Activated naive CD4-positive, alpha-beta T cell treated with anti-CD3 and anti-CD28 coated beads, Interleukin-2, amount 10 ng/mL, durations not matched to agents 7 days and 5 days (primary cell): ENCODE measurements around the gene CCSER1.

Experiments
- CTCF ChIA-PET: fragments of 350-600 bp; sonication (Branson Sonifier 250); formaldehyde crosslinking; loops from one replicate; lab custom pipeline; 2021; ENCODE audit warnings: antibody characterized with exemption; lab: Charles Lee
- DNase-seq: peaks from one replicate; pipeline ENCODE4 v3.0.0-alpha.2; 2020
- H3K27ac Mint-ChIP-seq: one replicate; pipeline ENCODE4 v1.8.0; 2021; ENCODE audit warnings: mild to moderate bottlenecking, moderate library complexity, mixed read lengths
- H3K27me3 Mint-ChIP-seq: one replicate; pipeline ENCODE4 v1.8.0; 2021; ENCODE audit warnings: mild to moderate bottlenecking, mixed read lengths
- H3K36me3 Mint-ChIP-seq: one replicate; pipeline ENCODE4 v1.8.0; 2021; ENCODE audit warnings: mixed read lengths
- H3K4me1 Mint-ChIP-seq: one replicate; pipeline ENCODE4 v1.8.0; 2021; ENCODE audit warnings: mixed read lengths
- H3K4me3 Mint-ChIP-seq: one replicate; pipeline ENCODE4 v1.8.0; 2021; ENCODE audit warnings: mild to moderate bottlenecking, moderate library complexity, mixed read lengths
- H3K9me3 Mint-ChIP-seq: one replicate; pipeline ENCODE4 v1.8.0; 2021; ENCODE audit warnings: mixed read lengths

CCSER1 gene

DNA sequence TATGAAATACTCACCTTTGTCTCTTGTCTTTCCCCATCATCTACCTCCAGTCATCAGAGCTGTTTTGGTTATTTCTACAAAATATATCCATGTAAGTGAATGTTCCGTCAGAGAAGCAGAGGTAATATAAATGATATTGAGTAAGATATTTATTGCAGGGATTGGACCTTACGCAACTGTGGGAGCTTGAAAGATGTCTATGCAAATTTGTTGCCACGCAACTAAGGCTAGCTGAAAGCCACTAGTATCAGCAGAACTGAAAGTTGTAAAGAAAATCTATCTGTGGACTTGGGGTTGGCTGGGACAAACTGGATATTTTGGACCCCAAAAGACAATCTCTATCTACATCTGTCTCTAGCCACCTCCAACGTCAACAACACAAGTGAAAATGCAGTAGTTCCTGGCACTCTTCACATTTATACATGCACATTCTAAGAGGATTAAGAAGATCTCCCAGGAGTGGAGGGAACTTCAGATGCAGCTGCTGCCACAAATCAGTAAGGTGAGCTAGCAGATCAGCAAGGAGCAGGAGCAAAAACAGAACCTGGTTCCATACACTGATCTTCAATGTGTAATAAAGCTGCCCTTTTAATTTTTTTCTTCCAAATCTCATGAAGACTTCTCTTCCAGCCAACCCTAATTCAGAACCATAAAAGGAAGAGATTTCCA lies 8.5 kb upstream of the CCSER1 start:
- Mint-ChIP-seq H3K4me1 (no peaks in the 10 kb centered on the region), H3K27me3 (peaks cover 4% of the 10 kb centered on the region), H3K9me3 (no peaks in the 10 kb centered on the region), H3K4me3 (no peak overlapping the region), H3K27ac (no peak overlapping the region), H3K36me3 (no peaks in the 10 kb centered on the region)
- CTCF ChIA-PET, result no interaction called here
- no peak for DNase-seq

GRCh38 chr4:90120037-90120436 lies 7.2 kb upstream of the CCSER1 start:
- Mint-ChIP-seq H3K27ac (no peak overlapping the region), H3K4me1 (no peaks in the 10 kb centered on the region), H3K9me3 (no peaks in the 10 kb centered on the region), H3K36me3 (no peaks in the 10 kb centered on the region), H3K4me3 (no peak overlapping the region), H3K27me3 (peaks cover 7% of the 10 kb centered on the region)
- DNase-seq, result no peak
- CTCF ChIA-PET, result no interaction called here

- no peak overlapping the region for H3K27ac Mint-ChIP-seq
- H3K27me3 Mint-ChIP-seq, result peaks cover 10% of the 10 kb centered on the region
- CTCF ChIA-PET, result no interaction called here
- no peaks in the 10 kb centered on the region for H3K9me3 Mint-ChIP-seq
- no peak for DNase-seq
- no peaks in the 10 kb centered on the region for H3K4me1 Mint-ChIP-seq
- no peaks in the 10 kb centered on the region for H3K36me3 Mint-ChIP-seq
- H3K4me3 Mint-ChIP-seq, result no peak overlapping the region
Observed at GRCh38 chr4:90120815-90121214, 6.4 kb upstream of the CCSER1 start.

- Mint-ChIP-seq H3K4me1 (peaks cover 2% of the 10 kb centered on the region), H3K27me3 (peaks cover 20% of the 10 kb centered on the region), H3K9me3 (no peaks in the 10 kb centered on the region), H3K36me3 (no peaks in the 10 kb centered on the region), H3K27ac (no peak overlapping the region), H3K4me3 (no peak overlapping the region)
- CTCF ChIA-PET, result no interaction called here
- DNase-seq, result no peak
Observed at GRCh38 chr4:90121676-90122354, 5.4 kb upstream of the CCSER1 start.

GRCh38 chr4:90122355-90122748 lies 4.8 kb upstream of the CCSER1 start:
- Mint-ChIP-seq H3K4me3 (no peak overlapping the region), H3K9me3 (no peaks in the 10 kb centered on the region), H3K36me3 (no peaks in the 10 kb centered on the region), H3K4me1 (peaks cover 5% of the 10 kb centered on the region), H3K27me3 (peaks cover 25% of the 10 kb centered on the region), H3K27ac (no peak overlapping the region)
- CTCF ChIA-PET, result no interaction called here
- no peak for DNase-seq

DNA sequence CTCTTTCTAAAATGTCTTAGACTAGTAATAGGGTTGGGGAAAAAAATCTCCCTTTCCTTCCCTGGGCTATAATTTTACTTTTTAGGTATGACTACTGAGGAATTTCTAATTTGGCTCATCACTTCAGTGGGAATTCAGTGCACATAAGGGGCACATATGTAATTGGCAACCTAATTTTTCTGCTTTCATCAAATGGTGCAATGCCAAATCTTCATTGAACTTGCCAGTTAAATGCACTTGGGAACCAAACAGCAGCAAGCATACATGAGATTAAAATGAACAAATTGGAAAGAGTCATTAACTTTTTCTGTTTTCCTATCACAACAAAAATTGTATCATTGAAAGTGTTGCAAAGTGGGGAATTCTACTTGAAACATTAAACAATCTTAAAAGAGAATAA lies 2.9 kb upstream of the CCSER1 start:
- Mint-ChIP-seq H3K27ac (no peak overlapping the region), H3K4me1 (peaks cover 16% of the 10 kb centered on the region), H3K4me3 (no peak overlapping the region), H3K9me3 (no peaks in the 10 kb centered on the region), H3K36me3 (no peaks in the 10 kb centered on the region), H3K27me3 (peaks cover 42% of the 10 kb centered on the region)
- no peak for DNase-seq
- CTCF ChIA-PET, result no interaction called here

DNA sequence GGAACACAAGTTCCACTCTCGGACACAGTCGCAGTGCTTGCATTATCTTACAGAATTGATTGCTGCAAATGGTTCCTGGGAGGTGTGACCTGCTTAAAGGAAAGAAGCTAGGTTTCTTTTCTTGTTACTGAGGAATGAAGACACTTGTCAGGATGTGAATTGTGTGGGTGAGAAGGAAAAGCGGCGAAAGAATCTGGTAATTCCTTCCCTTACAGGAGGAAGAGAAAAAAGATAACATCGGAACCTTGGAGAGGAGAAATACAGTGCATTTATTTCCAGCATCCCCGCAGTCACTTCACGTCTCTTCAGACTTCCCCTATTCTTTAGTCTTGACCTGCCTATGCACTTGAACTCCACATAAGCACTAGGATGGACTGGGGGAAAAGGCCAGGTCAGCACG lies 389 bp upstream of the CCSER1 start:
- Mint-ChIP-seq H3K9me3 (no peaks in the 10 kb centered on the region), H3K4me3 (peak overlapping the region; percentile 47), H3K27ac (no peak overlapping the region), H3K36me3 (no peaks in the 10 kb centered on the region), H3K27me3 (peaks cover 42% of the 10 kb centered on the region), H3K4me1 (peaks cover 16% of the 10 kb centered on the region)
- no peak for DNase-seq
- CTCF ChIA-PET, result no interaction called here

DNA sequence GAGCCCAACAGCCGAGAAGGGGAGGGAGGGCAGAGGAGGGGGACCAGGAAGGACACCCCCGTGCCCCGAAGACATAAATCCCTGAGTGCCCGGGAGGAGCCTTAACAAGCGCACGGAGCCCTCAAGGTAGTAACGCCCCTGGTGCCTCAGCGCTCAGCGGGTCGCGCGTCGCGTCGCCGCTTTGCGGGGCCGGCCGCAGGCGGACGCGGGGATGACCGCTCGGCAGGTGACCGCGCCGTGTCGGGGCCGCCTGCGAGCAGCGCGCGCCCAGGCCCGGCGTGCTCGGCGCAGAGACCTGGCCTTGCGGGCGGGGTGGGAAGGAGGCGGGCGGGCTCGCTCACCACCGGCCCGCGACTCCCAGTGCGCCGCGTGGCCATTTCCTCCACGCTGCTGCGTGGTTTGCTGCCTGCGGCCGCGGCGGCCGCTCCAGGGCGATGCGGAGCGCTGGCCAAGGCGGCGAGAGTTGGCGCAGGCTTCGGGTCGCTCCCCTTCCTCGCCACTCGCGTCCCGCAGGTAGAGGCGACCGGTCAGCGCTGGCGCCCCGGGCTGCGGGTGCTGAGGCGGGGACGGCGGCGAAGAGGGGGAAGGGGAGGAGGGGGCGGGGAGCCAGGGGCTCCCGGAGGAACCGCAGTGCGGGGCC lies 632 bp downstream of the CCSER1 start:
- Mint-ChIP-seq H3K4me1 (peaks cover 16% of the 10 kb centered on the region), H3K4me3 (peak overlapping the region; percentile 55), H3K27ac (no peak overlapping the region), H3K27me3 (peaks cover 42% of the 10 kb centered on the region), H3K9me3 (no peaks in the 10 kb centered on the region), H3K36me3 (no peaks in the 10 kb centered on the region)
- CTCF ChIA-PET, result no interaction called here
- no peak for DNase-seq

DNA sequence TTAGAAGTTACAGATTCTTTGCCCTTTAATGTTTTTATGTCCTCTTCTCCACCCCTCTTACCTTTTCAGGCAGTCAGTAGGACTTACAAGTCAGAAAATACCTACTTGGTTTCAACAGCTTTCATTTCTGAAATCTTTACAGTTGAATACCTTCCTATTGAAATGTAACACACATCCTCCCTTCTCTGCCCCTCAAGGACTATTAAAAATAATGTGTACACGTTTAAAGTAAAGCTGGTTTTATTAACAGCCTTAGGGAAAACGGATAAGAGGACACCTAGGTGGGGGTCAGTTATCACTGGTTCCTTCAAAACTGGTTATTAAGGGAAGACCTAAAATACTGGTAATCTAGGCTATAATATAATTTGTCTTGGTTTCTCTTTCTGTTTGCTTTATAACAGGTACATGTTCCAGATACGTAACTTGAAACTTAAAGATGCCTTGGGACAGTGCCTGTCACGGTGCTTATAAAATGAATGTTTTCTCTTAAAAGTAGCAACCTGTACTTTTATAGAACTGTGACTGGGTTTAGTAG lies 1.8 kb downstream of the CCSER1 start:
- Mint-ChIP-seq H3K4me1 (peaks cover 16% of the 10 kb centered on the region), H3K36me3 (no peaks in the 10 kb centered on the region), H3K27ac (no peak overlapping the region), H3K4me3 (peak overlapping the region; percentile 64), H3K27me3 (peaks cover 36% of the 10 kb centered on the region), H3K9me3 (no peaks in the 10 kb centered on the region)
- no peak for DNase-seq
- CTCF ChIA-PET, result no interaction called here

- Mint-ChIP-seq H3K4me3 (no peak overlapping the region), H3K9me3 (no peaks in the 10 kb centered on the region), H3K4me1 (peaks cover 16% of the 10 kb centered on the region), H3K36me3 (no peaks in the 10 kb centered on the region), H3K27me3 (peaks cover 35% of the 10 kb centered on the region), H3K27ac (no peak overlapping the region)
- CTCF ChIA-PET, result no interaction called here
- DNase-seq, result no peak
Observed at GRCh38 chr4:90130076-90130475, 2.9 kb downstream of the CCSER1 start.

GRCh38 chr4:90137555-90137954 lies 10.4 kb downstream of the CCSER1 start:
- CTCF ChIA-PET, result no interaction called here
- DNase-seq, result no peak
- H3K27ac Mint-ChIP-seq, result no peak overlapping the region
- H3K36me3 Mint-ChIP-seq, result no peaks in the 10 kb centered on the region
- no peaks in the 10 kb centered on the region for H3K9me3 Mint-ChIP-seq
- H3K4me3 Mint-ChIP-seq, result no peak overlapping the region
- H3K27me3 Mint-ChIP-seq, result no peaks in the 10 kb centered on the region
- no peaks in the 10 kb centered on the region for H3K4me1 Mint-ChIP-seq

DNA sequence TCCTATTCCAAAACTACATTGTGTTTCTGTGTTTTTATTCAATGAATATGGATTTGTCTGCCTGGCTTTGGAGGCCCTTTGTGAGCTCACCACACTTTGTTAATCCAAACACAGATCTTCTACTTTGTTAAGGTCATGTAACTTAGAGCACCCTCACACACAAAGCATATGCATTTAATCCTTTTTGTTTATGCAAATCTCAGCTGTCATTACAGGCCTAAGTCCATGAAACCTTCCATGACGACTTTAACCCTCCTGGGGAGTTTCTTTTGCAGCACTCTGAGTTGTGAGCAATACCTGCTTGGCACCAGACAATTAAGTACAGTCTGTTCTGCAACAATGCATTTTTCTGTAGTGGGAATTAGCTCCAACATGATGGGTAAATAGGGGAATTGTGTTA lies 14.9 kb downstream of the CCSER1 start:
- no peaks in the 10 kb centered on the region for H3K4me1 Mint-ChIP-seq
- H3K36me3 Mint-ChIP-seq, result no peaks in the 10 kb centered on the region
- no peaks in the 10 kb centered on the region for H3K9me3 Mint-ChIP-seq
- H3K27me3 Mint-ChIP-seq, result no peaks in the 10 kb centered on the region
- no peak overlapping the region for H3K27ac Mint-ChIP-seq
- H3K4me3 Mint-ChIP-seq, result no peak overlapping the region
- CTCF ChIA-PET, result no interaction called here
- no peak for DNase-seq

DNA sequence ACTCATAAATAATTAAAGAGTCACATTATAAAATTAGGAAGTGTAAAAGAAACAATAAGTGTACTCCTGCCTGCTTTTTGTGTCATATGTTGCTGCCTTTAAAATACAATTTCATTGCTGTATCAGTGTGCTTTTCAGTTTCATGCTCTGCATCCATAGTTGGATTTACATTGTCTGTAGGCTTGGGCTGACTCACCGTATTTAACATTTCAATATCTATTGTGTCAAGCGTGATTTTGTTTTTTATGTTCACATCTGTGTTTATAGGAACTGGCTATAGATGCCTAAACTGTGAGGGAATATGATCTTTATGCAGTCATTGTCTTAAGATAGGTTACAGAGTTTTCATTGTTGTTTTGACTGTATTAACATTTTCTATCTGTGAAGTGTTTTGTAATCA lies 18.1 kb downstream of the CCSER1 start:
- no peaks in the 10 kb centered on the region for H3K9me3 Mint-ChIP-seq
- H3K27me3 Mint-ChIP-seq, result no peaks in the 10 kb centered on the region
- no peaks in the 10 kb centered on the region for H3K36me3 Mint-ChIP-seq
- H3K27ac Mint-ChIP-seq, result no peak overlapping the region
- DNase-seq, result no peak
- no peaks in the 10 kb centered on the region for H3K4me1 Mint-ChIP-seq
- CTCF ChIA-PET, result no interaction called here
- H3K4me3 Mint-ChIP-seq, result no peak overlapping the region

GRCh38 chr4:90146306-90146705 lies 19.1 kb downstream of the CCSER1 start:
- H3K36me3 Mint-ChIP-seq, result no peaks in the 10 kb centered on the region
- no peaks in the 10 kb centered on the region for H3K27me3 Mint-ChIP-seq
- no peaks in the 10 kb centered on the region for H3K4me1 Mint-ChIP-seq
- no peaks in the 10 kb centered on the region for H3K9me3 Mint-ChIP-seq
- H3K4me3 Mint-ChIP-seq, result no peak overlapping the region
- no peak for DNase-seq
- no peak overlapping the region for H3K27ac Mint-ChIP-seq
- CTCF ChIA-PET, result no interaction called here
